ENCODE measurements around the gene PIK3CA. TPM values are rescaled to one million over a fixed set of nuclear protein-coding genes. Genes with fewer than 3 reads are reported as not detected.

The PIK3CA gene
- total RNA-seq, 1 experiment from 2014 or later = 12.0 TPM

GRCh38 chr3:179177611-179178010 is 29.5 kb downstream of the PIK3CA start:
- H2BK20ac ChIP-seq (ENCODE audit: low read depth, low read length, poor library complexity, severe bottlenecking) = no peak overlapping the region
- H2AK5ac ChIP-seq (ENCODE audit: insufficient read length, low read length) = no peak overlapping the region
- no peak for DNase-seq

More at GRCh38 chr3:179177611-179178010, 29.5 kb downstream of the PIK3CA start:
- Histone ChIP-seq H4K20me1 (ENCODE audit: control insufficient read depth, insufficient read depth, insufficient read length) (no peaks in the 10 kb centered on the region), H3K4me1 (ENCODE audit: insufficient read depth, low read length) (no peaks in the 10 kb centered on the region; the same call in 1 of the 2 replicates), H3K4me2 (ENCODE audit: insufficient read depth, insufficient read length, low read length) (no peak overlapping the region), H3T11ph (ENCODE audit: low read length) (no peak overlapping the region), H4K8ac (replicated peaks; ENCODE audit: insufficient read length, low read depth, low read length) (no peak overlapping the region), H3K56ac (ENCODE audit: insufficient read length, low read depth, low read length) (no peak overlapping the region), H2BK12ac (ENCODE audit: insufficient read length, low read depth, low read length) (no peak overlapping the region), H2BK15ac (ENCODE audit: low read depth, low read length) (no peak overlapping the region), H4K5ac (ENCODE audit: insufficient read length, low read depth, low read length) (no peak overlapping the region), H4K91ac (ENCODE audit: insufficient read length, low read depth, low read length) (no peak overlapping the region), H3K79me1 (ENCODE audit: insufficient read depth, low read depth, low read length, poor library complexity, severe bottlenecking) (peaks cover 3% of the 10 kb centered on the region), H2BK5ac (ENCODE audit: insufficient read length, low read length) (no peak overlapping the region), H2AFZ (ENCODE audit: low read length) (no peak overlapping the region), H3K9me3 (ENCODE audit: control insufficient read depth, low read depth, low read length) (no peaks in the 10 kb centered on the region), H3K4ac (ENCODE audit: low read depth, low read length) (no peak overlapping the region), H2BK120ac (ENCODE audit: low read depth, low read length, poor library complexity, severe bottlenecking) (no peak overlapping the region), H3K23ac (ENCODE audit: insufficient read length, low read depth, low read length) (no peak overlapping the region), H3K18ac (ENCODE audit: insufficient read length, low read depth, low read length) (no peak overlapping the region), H3K9ac (ENCODE audit: extremely low read depth, insufficient read length, low read length) (no peak overlapping the region), H3K79me2 (ENCODE audit: insufficient read depth, low read length) (no peaks in the 10 kb centered on the region), H3K27me3 (ENCODE audit: insufficient read depth, low read length) (no peaks in the 10 kb centered on the region), H3K27ac (ENCODE audit: insufficient read length, low read depth, low read length) (no peak overlapping the region), H3K14ac (ENCODE audit: insufficient read depth, low read length) (no peak overlapping the region), H3K23me2 (ENCODE audit: insufficient read length, low read depth, low read length, poor library complexity, severe bottlenecking) (no peaks in the 10 kb centered on the region)
- Mint-ChIP-seq H3K27ac (no peak overlapping the region), H3K27me3 (ENCODE audit: low read depth) (no peaks in the 10 kb centered on the region), H3K4me3 (no peak overlapping the region), H3K9me3 (peaks cover 0 to 1% of the 10 kb centered on the region in 2 experiments; a peak in 1 of 5 replicates), H3K36me3 (ENCODE audit: insufficient read depth in 1 of 3, low read depth in 3 of 3) (peaks cover 0 to 1% (median 0%) of the 10 kb centered on the region in 3 experiments; a peak in 2 of 7 replicates), H3K4me1 (peaks cover 29 to 37% of the 10 kb centered on the region in 2 experiments)
- no peak for TF ChIP-seq CTCF (conservative IDR thresholded peaks at IDR 0.05)

All from H9 (cell line).